Left renal pelvis (tissue), 4 donors: ENCODE data around the gene VPS35L. TPM values are rescaled to one million over a fixed set of nuclear protein-coding genes. Genes with fewer than 3 reads are reported as not detected.

Experiments used
- DNase-seq, 4 donors: peaks; one replicate each; pipeline ENCODE4 v3.0.0-alpha.2; 2013; ENCODE audit warnings: low read depth in 4 of 4, low spot score in 3 of 4
- polyA plus RNA-seq, 4 donors: library from polyadenylated mRNA; unstranded; fragments of 120-200 nt; gene quantifications; one replicate each; pipeline ENCODE4 v1.2.1, GENCODE V29; 2013; ENCODE audit not compliant: insufficient read length in 4 of 4

The VPS35L gene
- polyA plus RNA-seq, 4 donors: 46.0 to 65.0 (median 63.5) TPM

GRCh38 chr16:19689342-19689741, 133.8 kb downstream of the VPS35L start:
- DNase-seq: no peak

GRCh38 chr16:19690196-19690595, 134.7 kb downstream of the VPS35L start:
- DNase-seq: no peak

- no peak for DNase-seq
Measured at GRCh38 chr16:19691161-19691711, 135.7 kb downstream of the VPS35L start.

GRCh38 chr16:19694989-19695388, 139.5 kb downstream of the VPS35L start:
- DNase-seq: no peak

- DNase-seq: no peak
Measured at GRCh38 chr16:19696328-19696727, 140.8 kb downstream of the VPS35L start.

GRCh38 chr16:19696961-19697360, 141.5 kb downstream of the VPS35L start:
- DNase-seq: no peak

GRCh38 chr16:19697756-19698318, 142.3 kb downstream of the VPS35L start:
- DNase-seq: no peak

GRCh38 chr16:19698480-19699465, 143.3 kb downstream of the VPS35L start:
- no peak for DNase-seq

- no peak for DNase-seq
Measured at GRCh38 chr16:19699472-19699871, 144.0 kb downstream of the VPS35L start.

- no peak for DNase-seq
Measured at GRCh38 chr16:19700319-19700781, 144.8 kb downstream of the VPS35L start.

- no peak for DNase-seq
Measured at GRCh38 chr16:19701091-19701490, 145.6 kb downstream of the VPS35L start.

GRCh38 chr16:19703172-19703889, 147.8 kb downstream of the VPS35L start:
- no peak for DNase-seq

GRCh38 chr16:19704321-19705145, 149.0 kb downstream of the VPS35L start:
- DNase-seq: no peak

- no peak for DNase-seq
Measured at GRCh38 chr16:19705146-19705501, 149.6 kb downstream of the VPS35L start.

- DNase-seq: no peak
Measured at GRCh38 chr16:19705843-19706242, 150.3 kb downstream of the VPS35L start.

- DNase-seq: no peak
Measured at GRCh38 chr16:19706846-19707245, 151.3 kb downstream of the VPS35L start.

- no peak for DNase-seq
Measured at GRCh38 chr16:19707569-19708295, 152.2 kb downstream of the VPS35L start.

GRCh38 chr16:19708296-19709205, 153.0 kb downstream of the VPS35L start:
- no peak for DNase-seq
